SH-SY5Y (cell line): ENCODE data around the gene EPB41L2.

Source experiments
- GATA2 ChIP-seq: IDR thresholded peaks from 2 replicates; pipeline ENCODE4 v1.6.1; 2011; ENCODE audit warnings: mild to moderate bottlenecking, low read depth, low read length
- GATA3 ChIP-seq: IDR thresholded peaks from 2 replicates; pipeline ENCODE4 v1.6.1; 2011; ENCODE audit warnings: low read depth, mild to moderate bottlenecking, low read length, moderate library complexity

DNA sequence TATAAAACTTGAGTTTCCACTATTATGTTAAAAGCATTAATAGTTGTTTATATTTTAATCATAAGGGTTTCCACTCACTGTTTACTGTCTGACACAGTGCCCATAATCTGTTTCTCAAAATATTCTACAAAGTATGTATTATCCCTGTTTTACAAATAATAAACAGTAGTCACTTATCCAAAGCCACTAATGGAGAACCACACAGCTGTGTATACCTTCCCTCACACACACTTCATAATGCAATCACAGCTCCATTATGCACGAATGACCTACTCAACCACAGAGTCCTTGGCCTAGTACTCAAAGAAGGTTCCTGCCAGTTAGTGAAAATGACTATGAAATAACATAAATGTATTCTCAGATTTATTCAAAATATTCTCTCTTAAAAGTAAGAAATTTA lies 103.1 kb downstream of the EPB41L2 start:
- no peak for TF ChIP-seq GATA3
- no peak for TF ChIP-seq GATA2
